Prostate gland (tissue), 2 donors: Measurements from ENCODE around the gene FANK1. TPM values are rescaled to one million over a fixed set of nuclear protein-coding genes. Genes with fewer than 3 reads are reported as not detected.
"Not testable (repeated sequence)": the region's sequence is repeated elsewhere in the genome, so short reads cannot be mapped to it uniquely, and the experiment has no call there.

Source experiments
- DNase-seq: peaks from one replicate; pipeline ENCODE4 v3.0.0-alpha.2; 2019; ENCODE audit warnings: low spot score
- H3K27ac ChIP-seq, 2 donors: fragments of 200-600 bp; sonication (generic); 2 replicates each; pipeline ENCODE4 v1.5.1; 2017 to 2019
- H3K27me3 ChIP-seq: fragments of 200-600 bp; sonication (generic); replicated peaks from 2 replicates; pipeline ENCODE4 v1.5.1; 2019; ENCODE audit not compliant: insufficient read depth
- H3K36me3 ChIP-seq, 2 donors: fragments of 200-600 bp; sonication (generic); 1 replicate in 1 of 2; 2 replicates in 1 of 2; pipeline versions ENCODE4 v1.5.1 to v1.8.1; 2017 to 2019
- H3K4me1 ChIP-seq: fragments of 200-600 bp; sonication (generic); replicated peaks from 2 replicates; pipeline ENCODE4 v1.5.1; 2019
- H3K4me3 ChIP-seq, 2 donors: fragments of 200-600 bp; sonication (generic); 2 replicates each; pipeline ENCODE4 v1.5.1; 2017 to 2019
- H3K9me3 ChIP-seq: fragments of 200-600 bp; sonication (generic); 2 replicates; pipeline ENCODE4 v1.5.1; 2017
- CTCF ChIP-seq, 4 experiments: fragments of 200-600 bp in 2 of 4; fragments of 450-650 bp in 2 of 4; sonication (generic) in 2 of 4; IDR thresholded peaks; 1 replicate in 3 of 4; 2 replicates in 1 of 4; pipeline ENCODE4 v1.5.1; 2016 to 2019; ENCODE audit warnings: antibody characterized with exemption in 4 of 4, mild to moderate bottlenecking in 2 of 4, moderate library complexity in 2 of 4
- POLR2A ChIP-seq: fragments of 450-650 bp; IDR thresholded peaks from one replicate; pipeline ENCODE4 v1.6.1; 2016; ENCODE audit warnings: antibody characterized with exemption, mild to moderate bottlenecking
- POLR2AphosphoS5 ChIP-seq: sonication (generic); formaldehyde crosslinking; IDR thresholded peaks from one replicate; pipeline ENCODE4 v1.6.1; 2017; ENCODE audit warnings: antibody characterized with exemption
- WGBS: methylation state at CpG from one replicate; pipeline ENCODE4 v1.1.5; 2018; 5-methylcytosine and 5-hydroxymethylcytosine counted together
- intact Hi-C: fragments of 100-400 bp; cut with DNase I; formaldehyde crosslinking; loops from one replicate; pipeline ENCODE4 v1.14.2; 2022
- total RNA-seq, 2 donors: library from RNA; depleted of rRNA; stranded (reverse); fragments of >200 nt; gene quantifications; one replicate each; pipeline ENCODE4 v1.1.0, GENCODE V29; 2016

FANK1 gene, protein sequence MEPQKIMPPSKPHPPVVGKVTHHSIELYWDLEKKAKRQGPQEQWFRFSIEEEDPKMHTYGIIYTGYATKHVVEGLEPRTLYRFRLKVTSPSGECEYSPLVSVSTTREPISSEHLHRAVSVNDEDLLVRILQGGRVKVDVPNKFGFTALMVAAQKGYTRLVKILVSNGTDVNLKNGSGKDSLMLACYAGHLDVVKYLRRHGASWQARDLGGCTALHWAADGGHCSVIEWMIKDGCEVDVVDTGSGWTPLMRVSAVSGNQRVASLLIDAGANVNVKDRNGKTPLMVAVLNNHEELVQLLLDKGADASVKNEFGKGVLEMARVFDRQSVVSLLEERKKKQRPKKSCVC
- 1 to 10 TPM; 2.6 to 7.9 TPM for total RNA-seq

DNA sequence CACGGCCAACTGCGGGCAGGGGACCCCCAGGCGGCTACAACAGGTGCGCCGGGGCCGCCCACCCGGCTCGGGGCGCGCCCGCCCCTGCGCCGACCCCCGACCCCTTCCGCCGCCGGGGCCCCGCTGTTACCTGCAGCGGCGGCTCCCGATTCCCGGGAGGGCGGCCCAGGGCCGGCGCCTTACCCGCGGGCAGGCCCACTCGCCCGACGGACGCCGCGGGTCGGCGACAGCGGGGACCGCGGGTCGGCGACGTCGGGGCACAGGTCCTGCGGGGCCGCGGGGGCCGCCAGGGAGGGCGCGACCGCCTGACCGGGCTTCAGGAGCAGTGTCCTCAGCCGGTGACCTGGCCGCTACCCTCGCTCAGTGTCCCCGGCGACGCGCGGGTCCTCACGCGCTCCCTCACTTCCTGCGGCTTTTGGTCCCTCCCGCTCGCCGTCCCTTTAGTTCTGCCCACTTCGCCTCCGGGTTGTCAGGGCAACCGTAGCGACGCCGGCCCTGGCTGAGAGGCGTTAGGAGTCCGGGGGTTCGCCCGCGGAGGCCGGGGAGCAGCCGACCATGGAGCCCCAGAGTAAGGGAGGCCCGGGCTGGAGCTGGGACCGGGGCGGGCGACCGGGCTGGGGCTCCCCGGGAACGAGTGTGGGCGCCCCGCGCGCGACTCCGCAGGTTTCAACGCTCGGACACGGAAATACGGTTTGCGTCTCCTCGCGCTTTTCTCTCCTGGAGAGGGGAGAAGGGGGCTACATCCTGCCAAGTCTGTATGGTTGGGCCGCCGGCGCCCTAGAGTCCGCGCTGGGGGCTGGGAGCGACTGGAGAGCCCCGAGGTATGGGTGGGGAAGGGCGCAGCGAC, at the start of gene FANK1:
FANK1 (plus strand) TSS at position 477 of the 847 bp plus-strand sequence; CDS start at position 556, 79 bp downstream.
- TF ChIP-seq POLR2AphosphoS5 (peak; percentile 75), POLR2A (peak; percentile 70)
- H3K9me3 ChIP-seq, H3K4me1 ChIP-seq, intact Hi-C loops, H3K36me3 ChIP-seq, H3K27me3 ChIP-seq: not testable (repeated sequence)
- DNase-seq, result peak; percentile 86
- 25% methylated on average over 105 of the region's 106 CpGs for WGBS
- peak within 1 kb of the TSS; percentile 69 to 81 for H3K4me3 ChIP-seq
- H3K27ac ChIP-seq, result peak within 1 kb of the TSS; percentile 85 to 91

DNA sequence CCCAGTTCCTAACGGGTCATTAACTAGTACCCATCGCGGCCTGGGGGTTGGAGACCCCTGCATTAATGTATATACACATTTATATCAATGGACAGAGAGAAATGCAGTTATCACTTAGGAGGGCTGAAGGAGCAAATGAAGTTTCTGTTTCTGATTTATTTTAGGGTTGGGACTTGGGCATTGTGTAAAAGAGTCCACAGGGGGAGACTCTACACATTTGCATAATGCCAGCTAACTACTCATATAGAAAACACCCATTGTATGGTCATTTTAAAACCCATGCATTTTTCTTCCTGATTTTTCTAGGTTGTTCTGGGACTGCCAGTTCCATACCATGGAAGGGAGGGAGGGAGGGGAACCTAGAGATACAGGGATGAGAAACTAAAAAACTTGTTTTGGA, 49.5 kb upstream of the FANK1 start:
- no peak for DNase-seq
- Histone ChIP-seq H3K4me3 (no peak overlapping the region), H3K27me3 (no peaks in the 10 kb centered on the region), H3K4me1 (no peaks in the 10 kb centered on the region), H3K9me3 (no peaks in the 10 kb centered on the region), H3K27ac (no peak overlapping the region), H3K36me3 (no peaks in the 10 kb centered on the region)
- intact Hi-C loops, result no loop called here
- TF ChIP-seq POLR2A, result no peak
- TF ChIP-seq POLR2AphosphoS5, result no peak
- TF ChIP-seq CTCF (IDR thresholded peaks at IDR 0.05), result no peak
- 94% methylated on average over 3 of the region's 3 CpGs for WGBS

DNA sequence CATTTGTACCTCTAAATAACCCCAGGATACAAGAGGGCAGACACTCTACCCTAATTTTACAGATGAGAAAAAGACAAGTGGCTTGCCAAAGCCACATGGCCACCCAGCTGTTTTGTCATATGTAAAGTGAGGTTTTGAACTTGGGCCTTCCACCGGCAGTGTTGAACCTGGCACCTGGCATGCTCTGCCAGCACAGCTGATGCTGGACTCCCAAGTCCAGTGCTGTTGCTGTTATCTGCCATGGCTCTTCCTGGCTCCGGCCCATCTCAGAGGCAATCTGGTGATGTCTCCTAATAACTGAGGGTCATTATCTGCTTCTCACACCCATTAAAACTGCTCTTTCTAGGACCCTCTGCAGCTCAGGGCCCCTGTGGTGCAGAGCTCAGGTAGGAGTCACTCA, 48.0 kb upstream of the FANK1 start:
- no peaks in the 10 kb centered on the region for H3K4me1 ChIP-seq
- no peak for DNase-seq
- no peaks in the 10 kb centered on the region for H3K36me3 ChIP-seq
- TF ChIP-seq POLR2AphosphoS5, result no peak
- no peak for TF ChIP-seq CTCF (IDR thresholded peaks at IDR 0.05)
- no peak for TF ChIP-seq POLR2A
- intact Hi-C loops, result no loop called here
- no peak overlapping the region for H3K4me3 ChIP-seq
- no peaks in the 10 kb centered on the region for H3K27me3 ChIP-seq
- WGBS, result 100% methylated on average over 2 of the region's 2 CpGs
- no peaks in the 10 kb centered on the region for H3K9me3 ChIP-seq
- H3K27ac ChIP-seq, result no peak overlapping the region

DNA sequence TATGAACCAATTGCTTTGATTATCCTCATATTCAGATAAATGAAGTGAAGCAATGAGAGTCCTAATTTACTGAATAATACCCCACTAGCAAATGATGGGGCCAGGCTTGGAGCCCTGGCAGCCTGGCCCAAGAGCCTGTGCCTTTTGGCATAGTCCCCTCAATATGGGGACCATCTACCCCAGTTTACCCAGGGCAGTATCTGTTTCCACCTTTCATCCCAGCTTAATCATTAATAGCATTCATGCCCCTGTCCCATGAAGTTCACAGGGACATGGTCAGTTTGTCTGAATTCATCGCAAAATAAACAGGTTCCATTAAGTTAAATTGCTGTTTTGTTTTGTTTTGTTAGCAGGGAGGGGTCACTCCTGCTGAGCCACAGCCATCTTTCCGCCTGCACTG, 47.5 kb upstream of the FANK1 start:
- no peaks in the 10 kb centered on the region for H3K27me3 ChIP-seq
- H3K27ac ChIP-seq, result no peak overlapping the region
- DNase-seq, result no peak
- intact Hi-C loops, result no loop called here
- H3K4me1 ChIP-seq, result no peaks in the 10 kb centered on the region
- H3K4me3 ChIP-seq, result no peak overlapping the region
- no peaks in the 10 kb centered on the region for H3K36me3 ChIP-seq
- WGBS, result 89% methylated on average over 2 of the region's 2 CpGs
- TF ChIP-seq CTCF (IDR thresholded peaks at IDR 0.05) (no peak), POLR2A (no peak), POLR2AphosphoS5 (no peak)
- no peaks in the 10 kb centered on the region for H3K9me3 ChIP-seq

- H3K4me3 ChIP-seq, result no peak overlapping the region
- H3K27me3 ChIP-seq, result no peaks in the 10 kb centered on the region
- TF ChIP-seq POLR2AphosphoS5 (no peak), CTCF (IDR thresholded peaks at IDR 0.05) (no peak), POLR2A (no peak)
- WGBS, result 80% methylated on average over 7 of the region's 7 CpGs
- no peak overlapping the region for H3K27ac ChIP-seq
- no peaks in the 10 kb centered on the region for H3K4me1 ChIP-seq
- H3K9me3 ChIP-seq, result no peaks in the 10 kb centered on the region
- DNase-seq, result no peak
- intact Hi-C loops, result no loop called here
- no peaks in the 10 kb centered on the region for H3K36me3 ChIP-seq
Observed at GRCh38 chr10:125849448-125849847, 46.9 kb upstream of the FANK1 start.
